ENCODE measurements around the gene PHIP.

Gene PHIP

GRCh38 chr6:79078075-79078969 is at the start of gene PHIP:
TSS of gene PHIP (minus strand) at chr6:79078254. CDS start at chr6:79078068, 186 bp downstream.
- TF ChIP-seq CTCF (IDR thresholded peaks at IDR 0.05; ENCODE audit: control extremely low read depth, extremely low read depth, low read depth, missing control alignments) = no peak
- ChIA-PET POLR2A (interaction anchor here (0.6 to 1.0 kb wide), 3 partner anchors 67 to 458 kb away, joined by 3 to 4 read pairs (median 3); no protein-coding TSS in a partner anchor), CTCF (interaction anchor here (0.8 to 1.5 kb wide), 6 partner anchors 9 to 389 kb away, joined by 3 to 5 read pairs (median 3); no protein-coding TSS in a partner anchor)
- DNase-seq (ENCODE audit: extremely low spot score) = peak; percentile 76

- POLR2A ChIA-PET = interaction anchor here (0.7 kb wide), 1 partner anchor 31 kb away, joined by 3 read pairs; no protein-coding TSS in a partner anchor
- CTCF ChIA-PET = interaction anchor here (1.0 to 1.6 kb wide), 2 partner anchors 13 to 15 kb away, joined by 3 to 6 read pairs; no protein-coding TSS in a partner anchor
- DNase-seq (ENCODE audit: extremely low spot score) = no peak
- no peak for TF ChIP-seq CTCF (IDR thresholded peaks at IDR 0.05; ENCODE audit: control extremely low read depth, extremely low read depth, low read depth, missing control alignments)
Observed at GRCh38 chr6:79127660-79128059, 49.6 kb upstream of the PHIP start.

GRCh38 chr6:79119217-79119616 is 41.2 kb upstream of the PHIP start:
- no peak for TF ChIP-seq CTCF (IDR thresholded peaks at IDR 0.05; ENCODE audit: control extremely low read depth, extremely low read depth, low read depth, missing control alignments)
- DNase-seq (ENCODE audit: extremely low spot score) = no peak
- ChIA-PET POLR2A (no interaction called here), CTCF (interaction anchor here (1.6 kb wide), 1 partner anchor 9 kb away, joined by 3 read pairs; no protein-coding TSS in a partner anchor)

GRCh38 chr6:79117752-79118151 is 39.7 kb upstream of the PHIP start:
- POLR2A ChIA-PET = no interaction called here
- DNase-seq (ENCODE audit: extremely low spot score) = no peak
- CTCF ChIA-PET = no interaction called here
- no peak for TF ChIP-seq CTCF (IDR thresholded peaks at IDR 0.05; ENCODE audit: control extremely low read depth, extremely low read depth, low read depth, missing control alignments)

GRCh38 chr6:79115553-79116182 is 37.6 kb upstream of the PHIP start:
- ChIA-PET CTCF (no interaction called here), POLR2A (no interaction called here)
- DNase-seq (ENCODE audit: extremely low spot score) = no peak
- TF ChIP-seq CTCF (IDR thresholded peaks at IDR 0.05; ENCODE audit: control extremely low read depth, extremely low read depth, low read depth, missing control alignments) = no peak

- no peak for TF ChIP-seq CTCF (IDR thresholded peaks at IDR 0.05; ENCODE audit: control extremely low read depth, extremely low read depth, low read depth, missing control alignments)
- no peak for DNase-seq (ENCODE audit: extremely low spot score)
- ChIA-PET CTCF (interaction anchor here (1.1 to 2.3 kb wide), 3 partner anchors 9 to 17 kb away, joined by 3 to 6 read pairs (median 4); no protein-coding TSS in a partner anchor), POLR2A (no interaction called here)
Observed at GRCh38 chr6:79111549-79111948, 33.5 kb upstream of the PHIP start.

Measured in GM10248 (cell line).